Fibroblast of lung (primary cell): Measurements from ENCODE around the gene ARMC5. TPM values are rescaled to one million over a fixed set of nuclear protein-coding genes. Genes with fewer than 3 reads are reported as not detected.

ENCODE experiments used
- DNase-seq, 2 donors: peaks; one replicate each; pipeline versions ENCODE4 v3.0.0 to v3.0.0-alpha.2; 2010; ENCODE audit warnings: low read depth in 2 of 2
- H2AFZ ChIP-seq: 2 replicates; pipeline ENCODE4 v1.5.1; 2012; ENCODE audit warnings: low read length, control low read depth, inconsistent platforms
- H3K27ac ChIP-seq: 2 replicates; pipeline ENCODE4 v1.5.1; 2011; ENCODE audit warnings: low read length, control low read depth; ENCODE audit not compliant: insufficient read depth
- H3K27me3 ChIP-seq: 2 replicates; pipeline ENCODE4 v1.5.1; 2011; ENCODE audit warnings: mild to moderate bottlenecking, low read length; ENCODE audit not compliant: control insufficient read depth, insufficient read depth
- H3K36me3 ChIP-seq: 2 replicates; pipeline ENCODE4 v1.5.1; 2011; ENCODE audit warnings: low read length; ENCODE audit not compliant: control insufficient read depth, insufficient read depth
- H3K4me1 ChIP-seq: 2 replicates; pipeline ENCODE4 v1.5.1; 2011; ENCODE audit warnings: low read length; ENCODE audit not compliant: control insufficient read depth, insufficient read depth; ENCODE audit errors: extremely low read depth
- H3K4me2 ChIP-seq: 2 replicates; pipeline ENCODE4 v1.5.1; 2011; ENCODE audit warnings: low read length, control low read depth; ENCODE audit not compliant: insufficient read depth; ENCODE audit errors: extremely low read depth
- H3K4me3 ChIP-seq, 4 experiments: fragments of 200-600 bp in 1 of 4; sonication (generic) in 1 of 4; replicated peaks in 1 of 4; 2 replicates each; pipeline ENCODE4 v1.5.1; 2011 to 2016; ENCODE audit warnings: low read length in 4 of 4, low read depth in 3 of 4, mild to moderate bottlenecking in 3 of 4, control low read depth in 2 of 4, inconsistent platforms in 1 of 4, mixed read lengths in 1 of 4; ENCODE audit not compliant: insufficient read depth in 1 of 4; ENCODE audit errors: control extremely low read depth in 1 of 4
- H3K79me2 ChIP-seq: 2 replicates; pipeline ENCODE4 v1.5.1; 2012; ENCODE audit warnings: mild to moderate bottlenecking, low read length, inconsistent platforms; ENCODE audit not compliant: control insufficient read depth, insufficient read depth
- H3K9ac ChIP-seq: 2 replicates; pipeline ENCODE4 v1.5.1; 2011; ENCODE audit warnings: mild to moderate bottlenecking, low read length, control low read depth; ENCODE audit not compliant: insufficient read depth
- H3K9me3 ChIP-seq: 2 replicates; pipeline ENCODE4 v1.5.1; 2012; ENCODE audit warnings: low read depth, low read length; ENCODE audit not compliant: control insufficient read depth, insufficient read depth
- H4K20me1 ChIP-seq: 2 replicates; pipeline ENCODE4 v1.5.1; 2011; ENCODE audit warnings: low read length; ENCODE audit not compliant: control insufficient read depth, insufficient read depth; ENCODE audit errors: extremely low read depth
- EZH2 ChIP-seq: IDR thresholded peaks from 2 replicates; pipeline ENCODE4 v1.5.1; 2012; ENCODE audit warnings: low read length, control low read depth, mild to moderate bottlenecking; ENCODE audit errors: missing control alignments
- polyA plus RNA-seq, 2 donors: library from polyadenylated mRNA; depleted of rRNA in 1 of 2; stranded (reverse) in 1 of 2; unstranded in 1 of 2; fragments of >200 nt; gene quantifications; 2 replicates each; pipeline ENCODE4 v1.2.1, GENCODE V29; 2011 to 2012; ENCODE audit warnings: missing spikeins in 1 of 2
- total RNA-seq: library from RNA; depleted of rRNA; stranded (reverse); fragments of >200 nt; gene quantifications from 2 replicates; pipeline ENCODE4 v1.2.1, GENCODE V29; 2014
- TF ChIP-seq, protein P1 (sequence below), 2 donors: IDR thresholded peaks in 1 of 2; conservative IDR thresholded peaks in 1 of 2; 1 replicate in 1 of 2; 2 replicates in 1 of 2; pipeline ENCODE4 v1.5.1; 2011 to 2012; ENCODE audit warnings: low read length in 2 of 2, control low read depth in 1 of 2, inconsistent platforms in 1 of 2, low read depth in 1 of 2, mild to moderate bottlenecking in 1 of 2

Gene ARMC5
- total and polyA plus RNA-seq, 2 donors (not counting 1 experiment from before 2014, with no cell fraction given): 1.7 to 5.6 TPM

DNA sequence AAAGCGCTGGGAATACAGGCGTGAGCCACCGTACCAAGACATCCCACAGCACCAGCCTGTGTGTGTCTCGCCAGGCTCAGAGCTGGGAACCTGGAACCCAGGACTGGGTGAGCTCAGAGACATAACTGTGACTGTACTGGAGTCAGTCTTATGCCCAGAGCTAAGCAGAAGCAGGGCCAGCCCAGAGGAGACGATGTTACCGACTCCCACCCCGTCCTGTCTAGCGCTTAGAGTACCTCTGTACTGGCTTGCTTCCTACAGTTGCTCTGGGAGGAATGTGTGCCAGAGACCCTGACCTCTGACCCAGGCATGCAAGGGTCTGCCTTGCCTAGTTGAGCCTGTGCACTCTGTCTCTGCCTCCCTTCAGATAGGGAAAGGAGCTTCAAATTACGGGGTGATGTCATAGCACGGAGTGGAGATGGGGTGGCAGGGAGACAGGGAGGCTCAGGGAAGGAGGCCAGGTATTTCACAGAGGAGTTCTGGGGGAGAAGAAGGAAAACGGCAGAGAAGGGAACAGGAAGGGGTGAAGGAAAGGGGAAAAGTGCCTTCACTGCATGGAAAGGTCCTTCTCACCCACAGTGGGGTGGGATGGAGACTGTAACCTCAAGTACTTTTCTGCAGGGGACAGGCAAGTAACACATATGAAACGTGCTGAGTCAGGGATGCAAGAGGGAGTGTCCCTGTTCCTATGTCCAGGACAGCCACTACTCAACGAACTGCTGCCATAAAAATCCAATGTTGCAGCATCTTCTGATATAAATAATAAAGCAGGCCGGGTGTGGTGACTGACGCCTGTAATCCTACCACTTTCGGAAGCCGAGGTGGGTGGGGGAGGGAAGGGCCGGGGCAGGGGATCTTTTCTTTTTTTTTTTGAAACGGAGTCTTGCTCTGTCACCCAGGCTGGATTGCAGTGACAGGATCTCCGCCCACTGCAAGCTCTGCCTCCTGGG, 5.8 kb upstream of the ARMC5 start:
- Histone ChIP-seq H3K4me1 (peaks cover 23% of the 10 kb centered on the region), H3K27ac (peak overlapping the region; percentile 50), H3K9me3 (no peaks in the 10 kb centered on the region), H3K9ac (no peak overlapping the region), H3K27me3 (no peaks in the 10 kb centered on the region), H3K79me2 (peaks cover 37% of the 10 kb centered on the region), H4K20me1 (no peaks in the 10 kb centered on the region), H3K4me3 (no peak overlapping the region), H3K36me3 (peaks cover 3% of the 10 kb centered on the region), H3K4me2 (peak overlapping the region; percentile 17), H2AFZ (no peak overlapping the region)
- TF ChIP-seq, protein P1, sequence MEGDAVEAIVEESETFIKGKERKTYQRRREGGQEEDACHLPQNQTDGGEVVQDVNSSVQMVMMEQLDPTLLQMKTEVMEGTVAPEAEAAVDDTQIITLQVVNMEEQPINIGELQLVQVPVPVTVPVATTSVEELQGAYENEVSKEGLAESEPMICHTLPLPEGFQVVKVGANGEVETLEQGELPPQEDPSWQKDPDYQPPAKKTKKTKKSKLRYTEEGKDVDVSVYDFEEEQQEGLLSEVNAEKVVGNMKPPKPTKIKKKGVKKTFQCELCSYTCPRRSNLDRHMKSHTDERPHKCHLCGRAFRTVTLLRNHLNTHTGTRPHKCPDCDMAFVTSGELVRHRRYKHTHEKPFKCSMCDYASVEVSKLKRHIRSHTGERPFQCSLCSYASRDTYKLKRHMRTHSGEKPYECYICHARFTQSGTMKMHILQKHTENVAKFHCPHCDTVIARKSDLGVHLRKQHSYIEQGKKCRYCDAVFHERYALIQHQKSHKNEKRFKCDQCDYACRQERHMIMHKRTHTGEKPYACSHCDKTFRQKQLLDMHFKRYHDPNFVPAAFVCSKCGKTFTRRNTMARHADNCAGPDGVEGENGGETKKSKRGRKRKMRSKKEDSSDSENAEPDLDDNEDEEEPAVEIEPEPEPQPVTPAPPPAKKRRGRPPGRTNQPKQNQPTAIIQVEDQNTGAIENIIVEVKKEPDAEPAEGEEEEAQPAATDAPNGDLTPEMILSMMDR (conservative IDR thresholded peaks at IDR 0.05 in 1 of 2, IDR thresholded peaks at IDR 0.05 in 1 of 2; ENCODE audit: low read depth in 1 of 2, low read length in 2 of 2): no peak
- TF ChIP-seq EZH2: no peak
- DNase-seq: peak; percentile 49 to 63

DNA sequence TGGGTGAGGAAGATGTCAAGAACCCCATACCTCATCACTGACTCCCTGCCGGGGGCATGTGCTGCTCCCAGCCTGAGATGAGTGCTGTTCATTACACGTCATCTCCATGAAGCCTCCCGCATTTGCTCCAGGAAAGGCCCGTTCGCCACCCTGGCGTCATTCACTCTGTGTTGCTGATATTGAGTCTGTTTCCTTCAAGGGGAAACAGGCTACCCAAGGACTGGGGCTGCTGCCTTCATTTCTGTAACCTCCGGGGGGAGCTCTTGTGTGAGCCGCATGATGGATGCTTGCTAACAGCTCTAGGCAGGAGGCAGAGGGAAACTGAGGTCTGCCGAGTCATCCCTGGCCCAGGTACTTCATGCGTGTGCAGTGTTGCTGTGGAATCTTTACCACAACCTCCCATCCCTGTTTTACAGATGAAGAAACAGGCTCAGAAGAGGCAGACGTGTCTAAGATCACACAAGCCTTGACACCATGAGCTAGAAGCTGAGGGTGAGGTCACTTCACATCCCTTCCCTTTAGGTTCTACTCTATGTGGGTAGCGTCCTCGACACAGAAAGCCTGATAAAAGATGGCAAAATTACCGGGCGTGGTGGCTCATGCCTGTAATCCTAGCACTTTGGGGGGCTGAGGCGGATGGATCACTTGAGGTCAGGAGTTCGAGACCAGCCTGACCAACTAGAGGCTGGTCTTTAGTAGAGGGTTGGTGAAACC, 3.5 kb upstream of the ARMC5 start:
- TF ChIP-seq, protein P1 (conservative IDR thresholded peaks at IDR 0.05 in 1 of 2, IDR thresholded peaks at IDR 0.05 in 1 of 2; ENCODE audit: low read depth in 1 of 2, low read length in 2 of 2): peak; percentile 26 to 35
- no peak for TF ChIP-seq EZH2
- no peak overlapping the region for H3K9ac ChIP-seq
- H3K36me3 ChIP-seq: peaks cover 3% of the 10 kb centered on the region
- H3K4me1 ChIP-seq: peaks cover 28% of the 10 kb centered on the region
- no peaks in the 10 kb centered on the region for H4K20me1 ChIP-seq
- H3K9me3 ChIP-seq: no peaks in the 10 kb centered on the region
- no peak overlapping the region for H3K4me3 ChIP-seq
- H3K4me2 ChIP-seq: peak overlapping the region; percentile 15
- peaks cover 37% of the 10 kb centered on the region for H3K79me2 ChIP-seq
- no peak for DNase-seq
- H2AFZ ChIP-seq: no peak overlapping the region
- peak overlapping the region; percentile 26 for H3K27ac ChIP-seq
- H3K27me3 ChIP-seq: no peaks in the 10 kb centered on the region

DNA sequence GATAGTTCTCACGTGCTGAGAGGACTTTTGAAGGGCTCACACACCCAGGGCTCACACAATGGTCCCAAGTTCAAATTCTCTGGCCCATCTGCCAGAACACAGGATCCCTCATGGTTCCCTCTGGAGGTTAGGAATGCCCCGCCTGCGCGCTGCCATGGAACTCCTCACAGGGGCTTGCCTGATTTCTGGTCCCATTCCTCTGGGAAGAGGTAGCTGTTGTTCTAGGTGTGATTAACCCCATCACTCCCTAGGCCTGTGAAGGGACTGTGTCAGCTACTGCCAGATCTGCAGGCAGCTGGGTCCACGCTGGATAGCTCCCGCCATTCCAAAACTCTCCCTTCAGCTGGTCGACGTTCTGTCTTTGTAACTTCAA, 2.3 kb upstream of the ARMC5 start:
- Histone ChIP-seq H3K27ac (no peak overlapping the region), H3K9ac (no peak overlapping the region), H3K9me3 (no peaks in the 10 kb centered on the region), H4K20me1 (no peaks in the 10 kb centered on the region), H2AFZ (no peak overlapping the region), H3K36me3 (peaks cover 4% of the 10 kb centered on the region), H3K27me3 (no peaks in the 10 kb centered on the region), H3K79me2 (peaks cover 37% of the 10 kb centered on the region), H3K4me1 (peaks cover 26% of the 10 kb centered on the region), H3K4me2 (peak overlapping the region; percentile 96), H3K4me3 (peak overlapping the region in 1 of 4 experiments; percentile 89)
- DNase-seq: no peak
- TF ChIP-seq, protein P1 (conservative IDR thresholded peaks at IDR 0.05 in 1 of 2, IDR thresholded peaks at IDR 0.05 in 1 of 2; ENCODE audit: low read depth in 1 of 2, low read length in 2 of 2): no peak
- TF ChIP-seq EZH2: no peak
